ENCODE results near the gene CENPB.

Gene CENPB

DNA sequence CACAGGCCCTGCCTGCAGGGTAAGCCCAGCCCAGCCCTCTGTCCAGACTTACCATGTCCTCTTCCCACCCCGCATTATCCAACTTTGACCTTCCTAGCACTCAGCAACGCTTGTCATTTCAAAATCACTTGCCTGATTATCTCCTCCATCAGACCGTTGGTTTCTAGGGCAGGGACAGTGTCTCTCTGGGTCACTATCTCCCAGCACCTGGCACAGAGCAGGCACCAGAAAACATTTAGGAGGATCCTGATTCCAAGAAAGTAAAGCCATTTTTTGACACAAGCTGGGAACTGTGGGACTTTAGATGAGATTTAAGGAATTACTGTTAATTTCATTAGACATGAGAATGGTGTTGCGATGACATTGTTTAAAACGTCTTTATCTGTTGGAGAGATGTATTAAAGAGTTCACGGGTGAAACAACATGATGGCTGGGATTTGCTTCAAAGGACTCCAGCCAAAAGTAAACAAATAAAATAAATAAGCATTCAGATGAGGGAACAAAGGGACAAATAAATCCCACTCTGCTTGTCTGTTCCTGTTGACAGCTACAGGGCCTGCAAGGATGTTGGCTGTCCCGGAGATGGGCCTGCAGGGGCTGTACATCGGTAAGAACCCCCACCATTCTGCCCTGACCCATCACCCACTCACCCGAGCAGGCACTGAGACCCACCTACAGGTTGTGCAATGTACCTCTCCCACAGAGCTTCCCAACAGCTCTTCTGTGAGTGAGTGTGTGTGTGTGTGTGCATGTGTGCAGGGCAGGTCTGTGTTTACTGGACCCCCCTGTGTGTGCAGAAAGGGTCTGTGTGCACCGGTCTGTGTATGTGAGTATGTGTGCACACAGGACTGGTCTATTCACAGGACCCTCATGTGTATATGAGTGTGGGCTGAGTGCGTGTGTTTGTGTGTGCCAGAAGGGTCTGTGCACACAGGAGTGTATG is 48.2 kb downstream of the CENPB start:
- DNase-seq: peak; percentile 34 to 76
- TF ChIP-seq POLR2A (IDR thresholded peaks at IDR 0.05; ENCODE audit: low read length): no peak
- TF ChIP-seq GATA1 (IDR thresholded peaks at IDR 0.05; ENCODE audit: low read depth, low read length): no peak

- no peak for DNase-seq
- no peak for TF ChIP-seq POLR2A (IDR thresholded peaks at IDR 0.05; ENCODE audit: low read length)
- no peak for TF ChIP-seq GATA1 (IDR thresholded peaks at IDR 0.05; ENCODE audit: low read depth, low read length)
Measured at GRCh38 chr20:3735768-3736167, 50.8 kb downstream of the CENPB start.

DNA sequence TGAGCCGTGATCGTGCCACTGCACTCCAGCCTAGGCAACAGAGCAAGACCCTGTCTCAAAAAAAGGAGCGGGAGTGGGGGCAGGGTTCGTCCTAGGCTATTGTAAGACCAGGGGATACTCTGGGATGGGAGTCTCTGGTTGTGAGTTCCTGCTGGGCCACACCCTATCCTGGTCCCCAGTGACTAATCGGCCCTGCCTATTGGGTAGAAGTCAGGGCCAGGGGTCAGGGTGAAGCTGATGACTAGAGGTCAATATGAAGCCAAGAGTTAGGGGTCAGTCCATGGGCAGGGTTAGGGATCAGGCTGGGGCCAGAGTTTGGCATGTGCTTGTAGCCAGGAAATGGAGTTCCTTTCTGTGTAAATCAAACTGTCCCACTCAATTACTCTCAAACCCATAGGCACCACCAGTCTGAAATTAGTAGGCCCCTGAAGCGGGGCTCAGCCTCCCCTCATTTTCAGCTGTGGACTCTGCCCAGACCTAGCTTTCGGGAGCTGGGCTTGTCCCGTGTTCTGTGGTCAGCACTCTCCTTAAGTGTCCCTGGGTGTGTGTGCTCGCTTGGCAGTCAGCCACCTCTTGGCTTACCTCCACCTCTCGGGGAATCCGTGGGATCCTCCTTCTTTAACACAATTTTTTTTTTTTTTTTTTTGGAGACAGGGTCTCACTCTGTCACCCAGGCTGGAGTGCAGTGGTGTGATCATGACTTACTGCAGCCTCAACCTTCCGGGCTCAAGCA is 52.3 kb downstream of the CENPB start:
- TF ChIP-seq POLR2A (IDR thresholded peaks at IDR 0.05; ENCODE audit: low read length) (no peak), GATA1 (IDR thresholded peaks at IDR 0.05; ENCODE audit: low read depth, low read length) (no peak)
- no peak for DNase-seq

All from erythroblast (primary cell).